OCI-LY7 (cell line): ENCODE measurements around the gene ARHGAP26. TPM values are rescaled to one million over a fixed set of nuclear protein-coding genes. Genes with fewer than 3 reads are reported as not detected.

Experiments
- BruUV-seq: library from RNA; stranded (reverse); fragments of 400-500 nt; replicated peaks from 2 replicates; lab custom pipeline; 2021; lab: Mats Ljungman, UMichigan
- CTCF ChIA-PET: fragments of 300-600 bp; sonication (Branson Sonifier 250); formaldehyde crosslinking; loops from one replicate; lab custom pipeline; 2022; ENCODE audit warnings: antibody characterized with exemption; ENCODE audit not compliant: unreplicated experiment; lab: Charles Lee
- POLR2A ChIA-PET: fragments of 300-600 bp; sonication (Branson Sonifier 250); formaldehyde crosslinking; loops from one replicate; lab custom pipeline; 2022; ENCODE audit warnings: antibody characterized with exemption; lab: Charles Lee
- DNase-seq: peaks from one replicate; pipeline ENCODE4 v3.0.0-alpha.2; 2015; ENCODE audit warnings: low spot score
- H2AFZ ChIP-seq: fragments of 200-600 bp; sonication (generic), shearing (Covaris generic); 2 replicates; pipeline ENCODE4 v1.6.1; 2014; ENCODE audit warnings: mild to moderate bottlenecking, antibody characterized with exemption, low read length, moderate library complexity
- H3K27ac ChIP-seq: fragments of 200-600 bp; sonication (generic); 2 replicates; pipeline ENCODE4 v1.5.1; 2014; ENCODE audit warnings: mixed run types, low read depth, mild to moderate bottlenecking, moderate library complexity, low read length, inconsistent platforms; ENCODE audit not compliant: poor library complexity, severe bottlenecking
- H3K36me3 ChIP-seq: fragments of 200-600 bp; sonication (generic); 2 replicates; pipeline ENCODE4 v1.6.1; 2014; ENCODE audit warnings: mild to moderate bottlenecking, antibody characterized with exemption, low read length, moderate library complexity, mixed read lengths; ENCODE audit not compliant: insufficient read depth
- H3K4me1 ChIP-seq: fragments of 200-600 bp; sonication (generic); 2 replicates; pipeline ENCODE4 v1.5.1; 2014; ENCODE audit warnings: mild to moderate bottlenecking, low read length; ENCODE audit not compliant: insufficient read depth, poor library complexity, severe bottlenecking
- H3K4me2 ChIP-seq: fragments of 200-600 bp; sonication (generic); 2 replicates; pipeline ENCODE4 v1.6.1; 2014; ENCODE audit warnings: mild to moderate bottlenecking, low read length
- H3K4me3 ChIP-seq: fragments of 200-600 bp; sonication (generic); 2 replicates; pipeline ENCODE4 v1.5.1; 2014; ENCODE audit warnings: mild to moderate bottlenecking, low read depth, low read length; ENCODE audit not compliant: poor library complexity, severe bottlenecking
- H3K79me2 ChIP-seq: fragments of 200-600 bp; sonication (generic); 2 replicates; pipeline ENCODE4 v1.6.1; 2016; ENCODE audit warnings: low read depth, mild to moderate bottlenecking, low read length, moderate library complexity, mixed read lengths; ENCODE audit not compliant: insufficient read depth
- H3K9me2 ChIP-seq: fragments of 200-600 bp; sonication (generic); 2 replicates; pipeline ENCODE4 v1.6.1; 2016; ENCODE audit warnings: mild to moderate bottlenecking, low read length, mixed read lengths; ENCODE audit not compliant: insufficient read depth
- H3K9me3 ChIP-seq: fragments of 200-600 bp; sonication (generic); 2 replicates; pipeline ENCODE4 v1.6.1; 2014; ENCODE audit warnings: mild to moderate bottlenecking, mixed run types, low read length, mixed read lengths
- H4K20me1 ChIP-seq: fragments of 200-600 bp; sonication (generic); 2 replicates; pipeline ENCODE4 v1.6.1; 2014; ENCODE audit warnings: mild to moderate bottlenecking, antibody characterized with exemption, low read length, moderate library complexity, mixed read lengths; ENCODE audit not compliant: insufficient read depth
- EZH2phosphoT487 ChIP-seq: fragments of 200-600 bp; sonication (generic); IDR thresholded peaks from 2 replicates; pipeline ENCODE4 v1.6.1; 2018; ENCODE audit warnings: low read depth, borderline replicate concordance, mild to moderate bottlenecking, mixed run types, antibody characterized with exemption, low read length, moderate library complexity, mixed read lengths
- intact Hi-C: fragments of 100-400 bp; cut with micrococcal nuclease; formaldehyde crosslinking; loops from one replicate; pipeline ENCODE4 v1.10.0; 2022; ENCODE audit not compliant: unreplicated experiment
- total RNA-seq, 2 experiments: library from RNA; depleted of rRNA in 1 of 2; stranded (reverse); fragments of >200 nt in 1 of 2; shearing (Covaris generic) in 1 of 2; gene quantifications; 2 replicates each; pipeline ENCODE4 v1.2.3, GENCODE V29; 2014 to 2022
- TF ChIP-seq, protein P1 (sequence below): fragments of 200-600 bp; sonication (generic); conservative IDR thresholded peaks from 2 replicates; pipeline ENCODE4 v1.5.1; 2014; ENCODE audit warnings: mild to moderate bottlenecking, antibody characterized with exemption, low read length, moderate library complexity, mixed read lengths

The ARHGAP26 gene
- total RNA-seq, 2 experiments from 2014 or later, result 7.0 to 19.1 TPM

DNA sequence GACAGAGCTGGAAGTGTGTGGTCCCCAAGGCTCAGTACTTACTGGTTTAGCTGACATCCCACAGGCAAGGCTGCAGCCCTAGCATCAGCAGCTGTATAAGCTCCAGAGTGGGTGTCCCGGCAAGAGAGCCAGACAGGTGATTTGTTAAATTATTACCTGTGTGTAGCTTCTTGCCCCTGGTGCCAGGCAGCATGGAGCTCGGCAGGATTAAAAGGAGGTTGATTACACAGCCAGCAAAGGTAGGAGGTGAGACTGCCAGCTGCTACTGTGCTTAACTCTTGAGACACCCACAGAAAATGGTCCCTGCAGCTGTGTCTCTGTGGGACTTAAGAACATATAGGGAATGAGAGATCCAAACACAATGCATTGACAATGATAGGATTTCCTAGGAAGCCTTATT lies 54.2 kb downstream of the ARHGAP26 start:
- CTCF ChIA-PET, result interaction anchor here (0.6 kb wide), 1 partner anchor 858 kb away, joined by 5 read pairs; no protein-coding TSS in a partner anchor
- no peaks in the 10 kb centered on the region for H3K4me1 ChIP-seq
- no peak overlapping the region for H3K4me3 ChIP-seq
- H4K20me1 ChIP-seq, result no peaks in the 10 kb centered on the region
- intact Hi-C loops, result no loop called here
- no peak overlapping the region for H2AFZ ChIP-seq
- DNase-seq, result no peak
- POLR2A ChIA-PET, result interaction anchor here (0.6 to 1.6 kb wide), 4 partner anchors 13 to 461 kb away, joined by 3 to 6 read pairs (median 4); no protein-coding TSS in a partner anchor
- no peaks in the 10 kb centered on the region for H3K9me3 ChIP-seq
- H3K79me2 ChIP-seq, result no peaks in the 10 kb centered on the region
- TF ChIP-seq EZH2phosphoT487, result no peak
- TF ChIP-seq, protein P1, sequence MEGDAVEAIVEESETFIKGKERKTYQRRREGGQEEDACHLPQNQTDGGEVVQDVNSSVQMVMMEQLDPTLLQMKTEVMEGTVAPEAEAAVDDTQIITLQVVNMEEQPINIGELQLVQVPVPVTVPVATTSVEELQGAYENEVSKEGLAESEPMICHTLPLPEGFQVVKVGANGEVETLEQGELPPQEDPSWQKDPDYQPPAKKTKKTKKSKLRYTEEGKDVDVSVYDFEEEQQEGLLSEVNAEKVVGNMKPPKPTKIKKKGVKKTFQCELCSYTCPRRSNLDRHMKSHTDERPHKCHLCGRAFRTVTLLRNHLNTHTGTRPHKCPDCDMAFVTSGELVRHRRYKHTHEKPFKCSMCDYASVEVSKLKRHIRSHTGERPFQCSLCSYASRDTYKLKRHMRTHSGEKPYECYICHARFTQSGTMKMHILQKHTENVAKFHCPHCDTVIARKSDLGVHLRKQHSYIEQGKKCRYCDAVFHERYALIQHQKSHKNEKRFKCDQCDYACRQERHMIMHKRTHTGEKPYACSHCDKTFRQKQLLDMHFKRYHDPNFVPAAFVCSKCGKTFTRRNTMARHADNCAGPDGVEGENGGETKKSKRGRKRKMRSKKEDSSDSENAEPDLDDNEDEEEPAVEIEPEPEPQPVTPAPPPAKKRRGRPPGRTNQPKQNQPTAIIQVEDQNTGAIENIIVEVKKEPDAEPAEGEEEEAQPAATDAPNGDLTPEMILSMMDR, result no peak
- no peaks in the 10 kb centered on the region for H3K9me2 ChIP-seq
- H3K27ac ChIP-seq, result no peak overlapping the region
- H3K36me3 ChIP-seq, result no peaks in the 10 kb centered on the region
- BruUV-seq, result no TSS peak
- H3K4me2 ChIP-seq, result no peak overlapping the region

DNA sequence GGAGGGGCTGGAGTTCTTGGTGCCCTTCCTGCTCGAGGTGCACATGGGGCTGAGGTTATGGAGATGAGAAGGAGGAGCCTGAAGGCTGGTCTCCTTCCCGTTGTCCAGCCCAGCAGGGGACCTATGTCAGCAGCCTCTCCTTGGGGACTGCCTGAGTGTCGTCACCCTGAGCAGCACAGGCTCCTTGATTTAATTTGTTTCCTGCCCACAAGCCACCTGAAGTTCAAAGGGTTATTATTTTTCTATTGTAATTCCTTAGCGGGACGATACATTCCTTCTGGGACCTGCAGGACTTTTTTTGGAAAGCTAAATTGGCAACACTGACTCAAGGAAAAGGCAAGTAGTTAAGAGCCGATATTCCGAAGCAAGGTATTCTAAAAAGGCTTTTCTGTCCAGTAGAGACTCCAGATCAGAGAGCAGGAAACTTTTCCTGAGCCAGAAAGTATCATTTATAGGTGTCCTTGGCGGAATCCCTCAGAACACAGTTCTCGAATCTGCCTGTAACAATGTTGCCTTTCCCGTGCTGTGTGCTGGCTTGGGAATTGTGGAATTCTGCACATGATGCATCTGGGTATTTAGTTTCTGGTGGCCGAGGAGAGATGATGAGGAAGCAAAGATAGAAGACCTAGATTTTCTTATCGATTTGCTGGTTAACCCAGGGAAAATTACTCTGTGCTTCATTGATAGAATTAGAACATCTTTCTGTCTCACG lies 55.4 kb downstream of the ARHGAP26 start:
- no peaks in the 10 kb centered on the region for H4K20me1 ChIP-seq
- H3K4me3 ChIP-seq, result no peak overlapping the region
- no peaks in the 10 kb centered on the region for H3K4me1 ChIP-seq
- ChIA-PET CTCF (no interaction called here), POLR2A (interaction anchor here (1.6 kb wide), 1 partner anchor 12 kb away, joined by 6 read pairs; no protein-coding TSS in a partner anchor)
- TF ChIP-seq, protein P1, result no peak
- no peak for TF ChIP-seq EZH2phosphoT487
- BruUV-seq, result no TSS peak
- no peak overlapping the region for H3K27ac ChIP-seq
- no peaks in the 10 kb centered on the region for H3K9me2 ChIP-seq
- no peaks in the 10 kb centered on the region for H3K9me3 ChIP-seq
- H3K36me3 ChIP-seq, result no peaks in the 10 kb centered on the region
- intact Hi-C loops, result no loop called here
- no peak overlapping the region for H3K4me2 ChIP-seq
- no peak overlapping the region for H2AFZ ChIP-seq
- no peaks in the 10 kb centered on the region for H3K79me2 ChIP-seq
- no peak for DNase-seq

DNA sequence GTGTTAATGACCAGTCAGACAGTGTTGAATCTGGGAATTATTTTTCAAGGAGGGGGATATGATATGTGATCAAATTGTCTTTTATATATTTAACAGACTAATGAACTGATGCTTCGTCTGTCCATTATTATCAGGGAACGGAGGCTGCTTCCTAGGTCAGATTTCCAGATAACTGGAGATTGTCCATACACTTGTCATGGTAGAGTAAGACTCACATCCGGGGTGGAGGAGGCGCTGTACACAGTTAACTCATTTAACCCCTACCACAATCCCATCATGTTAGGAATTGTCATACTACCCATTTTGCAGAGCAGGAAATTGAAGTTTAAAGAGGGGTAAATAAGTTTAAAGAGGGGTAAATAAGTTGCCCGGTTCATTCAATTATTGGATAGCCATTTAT lies 55.9 kb downstream of the ARHGAP26 start:
- Histone ChIP-seq H3K4me1 (no peaks in the 10 kb centered on the region), H3K9me3 (no peaks in the 10 kb centered on the region), H3K36me3 (no peaks in the 10 kb centered on the region), H3K27ac (no peak overlapping the region), H3K4me2 (no peak overlapping the region), H2AFZ (no peak overlapping the region), H3K4me3 (no peak overlapping the region), H3K79me2 (no peaks in the 10 kb centered on the region), H3K9me2 (no peaks in the 10 kb centered on the region), H4K20me1 (no peaks in the 10 kb centered on the region)
- intact Hi-C loops, result no loop called here
- DNase-seq, result no peak
- no peak for TF ChIP-seq EZH2phosphoT487
- TF ChIP-seq, protein P1, result no peak
- POLR2A ChIA-PET, result no interaction called here
- CTCF ChIA-PET, result no interaction called here
- no TSS peak for BruUV-seq
